Measurements from ENCODE around the gene GRIK1. TPM values are rescaled to one million over a fixed set of nuclear protein-coding genes. Genes with fewer than 3 reads are reported as not detected.
"Not testable (repeated sequence)": the region's sequence is repeated elsewhere in the genome, so short reads cannot be mapped to it uniquely, and the experiment has no call there.

Gene GRIK1
- total RNA-seq, 1 donor from 2014 or later, result 0.20 TPM

DNA sequence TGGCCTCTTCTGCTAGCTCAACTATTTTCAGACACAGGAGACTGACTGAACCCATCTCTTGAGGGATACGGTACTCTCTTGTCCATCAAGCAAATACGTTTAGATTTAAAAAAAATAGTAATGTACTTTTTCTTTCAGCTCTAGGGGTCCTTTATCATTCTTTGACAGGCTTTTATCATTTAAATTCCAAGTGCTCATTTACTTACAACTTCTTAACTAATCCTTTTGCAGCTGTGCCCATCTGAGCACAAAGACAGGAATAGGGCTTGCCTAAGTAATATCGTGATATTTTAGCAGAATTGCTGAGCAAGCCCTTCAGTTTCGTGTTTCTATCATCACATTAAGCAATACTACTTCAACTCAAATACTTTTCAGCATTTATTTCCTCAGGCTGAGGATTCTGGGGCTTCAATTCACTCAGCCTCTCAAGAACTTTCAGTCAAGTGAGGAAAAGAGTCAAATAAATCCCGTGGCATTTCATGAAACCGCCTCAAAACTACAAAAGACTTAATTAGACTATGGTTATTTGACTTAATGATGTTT is 323.5 kb downstream of the GRIK1 start:
- no peak for DNase-seq (ENCODE audit: low read depth in 2 of 2)

DNA sequence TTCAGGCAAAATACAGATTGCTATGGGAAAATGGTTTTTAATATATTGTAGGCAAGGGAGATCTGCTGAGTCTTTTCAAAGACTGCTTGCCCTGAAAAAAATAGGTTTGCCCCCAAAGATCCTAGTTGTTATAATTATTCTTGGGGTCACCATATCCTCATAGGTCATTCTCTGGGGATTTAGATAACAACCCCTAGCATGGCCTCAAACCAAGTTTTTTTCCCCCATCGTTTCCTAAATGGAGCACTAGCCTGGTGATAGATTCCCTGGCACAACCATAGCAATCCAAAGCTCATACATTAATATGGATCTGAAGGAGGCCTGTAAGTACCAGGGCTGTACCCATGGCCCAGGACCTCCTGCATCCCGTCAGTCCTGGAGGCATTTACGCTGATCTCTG is 325.9 kb downstream of the GRIK1 start:
- DNase-seq (ENCODE audit: low read depth in 2 of 2), result no peak

DNA sequence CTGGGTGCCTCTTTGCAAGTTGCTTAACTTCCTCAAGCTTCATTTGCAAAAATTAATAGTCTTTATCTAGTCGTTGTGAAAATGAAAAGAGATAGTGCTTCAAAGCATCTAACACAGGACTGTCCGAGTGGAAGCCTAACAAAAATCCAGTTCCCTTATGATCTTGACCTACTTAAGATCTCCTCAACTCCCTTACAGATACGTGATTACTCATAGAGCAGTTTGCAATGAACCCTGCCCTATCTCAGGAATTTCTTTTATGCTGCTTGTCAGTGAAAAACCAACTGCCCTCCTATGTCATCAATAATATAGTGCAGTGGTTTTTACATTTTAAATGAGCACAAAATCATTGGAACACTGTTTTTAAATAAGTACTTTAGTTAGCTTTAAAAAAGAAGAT is 326.8 kb downstream of the GRIK1 start:
- DNase-seq (ENCODE audit: low read depth in 2 of 2), result no peak

DNA sequence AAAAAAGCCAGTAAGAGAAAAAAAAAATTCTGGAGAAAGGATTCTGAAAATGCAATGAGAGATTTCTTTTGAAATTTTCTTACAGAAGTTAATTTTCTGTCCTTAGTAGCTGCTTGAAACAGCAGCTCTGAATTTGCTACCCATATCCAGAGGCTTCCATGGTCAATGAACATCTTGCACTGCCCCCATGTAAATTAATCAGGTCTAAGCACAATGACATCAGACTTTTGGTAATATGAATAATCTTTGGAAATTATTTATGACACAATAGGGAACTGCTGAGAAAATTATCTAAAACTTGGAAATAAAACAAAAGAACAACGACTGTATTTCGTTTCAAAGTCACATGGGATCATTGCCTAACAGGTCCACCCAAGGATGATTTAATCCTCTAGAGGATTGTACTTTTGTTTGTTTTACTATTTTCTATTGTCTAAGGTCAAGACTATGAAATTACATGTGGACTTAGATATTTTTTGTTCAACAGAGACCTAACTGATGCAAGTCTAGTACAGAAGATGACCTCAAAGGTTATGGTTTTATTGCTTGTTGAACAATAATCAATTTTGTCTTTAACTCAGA is 328.9 kb downstream of the GRIK1 start:
- no peak for DNase-seq (ENCODE audit: low read depth in 2 of 2)

DNA sequence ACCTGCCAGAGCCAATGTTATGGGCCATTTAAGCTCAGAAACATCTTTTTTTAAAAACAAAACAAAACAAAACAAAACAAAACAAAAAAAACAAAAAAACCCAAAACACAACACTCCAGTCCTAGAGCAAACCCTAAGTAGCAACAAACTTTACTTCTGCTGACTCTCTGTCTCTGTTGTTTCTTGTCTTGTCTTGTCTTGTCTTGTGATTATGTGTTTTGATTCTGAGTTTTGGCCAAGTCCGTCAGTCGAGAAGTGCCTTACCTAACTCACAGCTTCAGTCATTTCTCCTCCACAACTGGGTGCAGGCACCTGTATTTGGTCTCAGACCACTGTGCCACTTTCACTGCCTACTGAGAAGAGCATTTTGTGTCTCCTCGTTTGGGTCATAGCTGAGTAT is 333.2 kb downstream of the GRIK1 start:
- DNase-seq (ENCODE audit: low read depth in 2 of 2), result no peak

DNA sequence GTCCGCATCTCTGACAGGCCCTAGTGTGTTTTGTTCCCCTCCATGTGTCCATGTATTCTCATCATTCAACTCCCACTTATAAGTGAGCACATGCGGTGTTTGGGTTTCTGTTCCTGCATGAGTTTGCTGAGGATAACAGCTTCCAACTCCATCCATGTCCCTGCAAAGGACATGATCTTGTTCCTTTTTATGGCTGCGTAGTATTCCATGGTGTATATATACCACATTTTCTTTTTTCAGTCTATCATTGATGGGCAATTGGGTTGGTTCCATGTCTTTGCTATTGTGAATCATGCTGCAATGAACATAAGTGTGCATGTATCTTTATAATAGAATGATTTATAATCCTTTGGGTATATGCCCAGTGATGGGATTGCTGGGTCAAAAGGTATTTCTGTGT is 334.6 kb downstream of the GRIK1 start:
- not testable (repeated sequence) for DNase-seq (ENCODE audit: low read depth in 2 of 2)

DNA sequence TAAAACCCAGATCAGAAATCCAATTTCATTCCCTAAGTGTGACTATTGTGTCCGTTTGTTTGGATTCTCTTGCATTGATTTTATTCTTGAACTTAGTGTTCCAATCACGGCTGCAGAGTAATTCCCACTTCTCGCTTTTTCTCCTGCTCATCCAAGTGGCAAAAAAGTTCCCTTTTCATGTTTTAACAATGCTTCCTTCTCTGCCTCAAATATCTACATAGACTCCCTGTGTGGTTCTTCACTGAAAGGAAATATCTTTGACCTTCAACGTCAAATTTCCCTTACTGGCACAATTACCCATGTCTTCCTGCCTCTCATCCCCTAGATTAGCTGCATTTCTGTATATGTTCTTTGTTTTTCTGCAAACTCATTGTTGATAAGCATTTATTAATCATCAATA is 335.7 kb downstream of the GRIK1 start:
- no peak for DNase-seq (ENCODE audit: low read depth in 2 of 2)

DNA sequence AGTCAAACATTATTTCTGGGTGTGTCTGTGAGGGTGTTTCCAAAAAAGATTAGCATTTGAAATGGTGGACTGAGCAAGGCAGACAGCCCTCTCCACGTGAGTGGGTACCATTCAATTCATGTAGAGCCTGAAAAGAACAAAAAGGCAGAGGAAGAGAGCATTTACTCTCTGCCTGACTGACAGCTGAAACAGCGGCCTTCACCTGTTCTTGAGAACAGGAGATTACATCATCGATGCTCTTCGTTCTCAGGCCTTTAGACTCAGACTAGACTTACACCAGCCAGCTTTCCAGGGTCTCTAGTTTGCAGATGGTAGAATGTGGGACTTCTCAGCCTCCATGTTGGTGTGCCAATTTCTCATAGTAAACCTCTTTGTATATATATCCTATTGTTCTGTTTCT is 338.7 kb downstream of the GRIK1 start:
- DNase-seq (ENCODE audit: low read depth in 2 of 2), result no peak

DNA sequence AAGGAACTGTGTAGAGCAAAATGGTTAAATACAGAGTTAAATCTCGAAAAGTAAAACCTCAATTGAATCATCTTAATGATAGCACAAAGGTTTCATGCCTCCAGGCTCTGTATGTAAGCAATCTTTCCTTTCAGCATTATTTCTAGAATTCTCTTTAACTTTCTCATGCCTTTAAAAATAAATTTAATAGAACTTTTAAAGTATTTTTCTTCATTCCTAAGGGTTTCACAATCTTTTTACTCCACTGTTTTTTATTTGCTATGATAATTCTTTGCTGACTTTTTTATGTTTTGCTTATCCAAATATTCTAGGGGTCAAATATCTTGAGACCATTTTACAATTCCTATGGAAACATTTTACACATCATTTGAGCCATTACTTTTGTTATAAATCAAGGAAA is 353.1 kb downstream of the GRIK1 start:
- no peak for DNase-seq (ENCODE audit: low read depth in 2 of 2)

DNA sequence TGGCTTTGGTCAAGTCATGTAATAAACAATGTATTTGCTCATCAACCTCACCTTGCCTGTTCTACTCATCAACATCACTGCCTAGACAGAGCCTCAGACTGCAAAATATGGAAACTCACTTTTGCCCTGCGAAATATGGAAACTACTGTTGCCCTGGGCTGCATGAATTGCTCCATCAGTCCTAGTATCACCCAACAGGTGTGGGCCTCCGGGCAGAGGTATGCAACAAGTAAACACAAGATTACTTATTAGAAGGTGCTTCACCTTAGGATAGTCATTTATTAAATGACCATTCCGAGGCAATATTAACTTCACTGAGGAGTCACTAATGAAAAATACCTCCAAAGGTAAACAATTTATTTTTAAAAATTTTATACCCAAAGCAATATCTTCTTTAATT is 354.3 kb downstream of the GRIK1 start:
- DNase-seq (ENCODE audit: low read depth in 2 of 2), result no peak

DNA sequence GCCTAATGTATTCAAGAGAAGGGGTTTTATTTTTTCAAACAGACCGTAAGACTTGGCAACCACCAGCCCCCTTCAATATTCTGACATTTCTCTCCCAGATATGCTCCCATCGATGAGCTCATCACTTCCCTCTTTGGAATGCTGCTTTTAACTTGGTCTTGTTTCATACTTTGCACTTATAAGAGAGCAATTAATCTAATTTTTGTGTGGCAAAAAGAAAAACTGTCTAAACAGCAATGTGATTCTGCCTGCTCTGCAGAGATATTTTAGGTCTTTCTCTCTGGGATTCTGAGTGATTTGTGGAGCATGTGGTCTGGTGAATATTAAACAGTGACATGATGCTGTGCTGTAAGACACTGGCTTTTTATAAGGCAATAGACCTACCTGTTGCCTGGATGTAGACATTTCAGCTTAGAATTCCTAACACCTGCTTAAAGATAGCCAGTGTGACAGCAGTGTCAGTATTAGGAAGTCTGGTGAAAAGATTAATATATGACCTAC is 356.3 kb downstream of the GRIK1 start:
- no peak for DNase-seq (ENCODE audit: low read depth in 2 of 2)

DNA sequence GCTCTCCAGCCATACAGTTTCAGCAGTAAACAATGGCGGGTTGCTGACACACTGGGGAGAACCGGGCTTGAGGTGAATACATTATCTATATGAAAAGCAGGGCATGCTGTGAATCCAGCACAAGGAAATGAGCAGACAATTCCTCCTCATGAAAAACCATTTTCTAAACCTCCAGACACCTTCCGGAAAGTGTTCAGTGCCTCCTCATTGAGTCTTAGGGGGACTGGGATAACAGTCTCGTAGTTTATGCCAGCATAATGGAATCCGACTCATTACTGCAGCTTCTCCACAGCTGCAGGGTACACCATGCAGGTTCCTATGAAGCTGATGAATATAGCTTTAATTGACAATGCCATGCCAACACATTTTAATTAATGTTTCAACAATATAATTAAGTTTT is 356.9 kb downstream of the GRIK1 start:
- DNase-seq (ENCODE audit: low read depth in 2 of 2), result no peak

DNA sequence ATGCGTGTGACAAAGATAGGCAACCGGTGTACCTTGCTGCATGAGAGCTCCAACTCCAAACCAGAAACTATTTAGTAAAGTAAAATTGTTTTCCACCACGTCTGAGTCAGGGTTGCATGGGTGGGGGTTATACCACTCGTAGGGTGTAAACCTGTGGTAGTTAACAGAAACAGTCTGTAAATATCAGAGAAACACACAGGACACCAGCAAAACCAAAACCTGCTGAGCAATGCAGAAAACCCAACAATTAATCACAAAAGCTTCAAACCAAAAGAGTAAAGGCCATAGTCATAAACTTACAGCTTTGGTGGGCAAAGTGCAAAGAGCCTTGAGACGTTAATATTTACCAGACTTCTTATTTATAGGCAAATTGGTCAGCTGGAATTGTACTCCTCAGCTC is 358.4 kb downstream of the GRIK1 start:
- DNase-seq (ENCODE audit: low read depth in 2 of 2), result no peak

DNA sequence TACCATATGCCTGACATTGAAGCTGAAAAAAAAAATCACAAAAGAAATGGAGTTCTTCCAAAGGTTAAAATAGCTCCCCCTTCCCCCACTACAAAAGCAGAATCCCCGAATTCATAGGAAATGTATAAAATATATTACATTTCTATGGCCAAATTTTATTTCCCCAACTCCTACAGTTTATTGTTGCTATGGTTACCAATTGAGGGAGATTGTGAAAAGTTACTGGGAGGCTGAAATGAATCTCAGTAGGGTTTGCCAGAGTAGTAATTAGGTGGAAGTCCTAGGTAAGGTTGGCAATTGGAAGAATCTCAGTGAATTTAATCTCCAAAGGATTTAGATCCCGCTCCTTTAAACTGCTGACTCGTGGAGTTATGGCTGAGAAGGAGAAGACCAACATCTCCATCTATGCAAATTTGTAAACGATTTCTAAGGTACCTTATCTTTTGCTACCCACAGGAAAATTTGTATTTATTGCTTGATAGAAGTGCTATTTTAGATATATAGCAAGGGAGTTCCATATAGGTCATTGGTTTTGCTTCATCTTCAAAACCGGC is 359.0 kb downstream of the GRIK1 start:
- DNase-seq (ENCODE audit: low read depth in 2 of 2), result no peak

DNA sequence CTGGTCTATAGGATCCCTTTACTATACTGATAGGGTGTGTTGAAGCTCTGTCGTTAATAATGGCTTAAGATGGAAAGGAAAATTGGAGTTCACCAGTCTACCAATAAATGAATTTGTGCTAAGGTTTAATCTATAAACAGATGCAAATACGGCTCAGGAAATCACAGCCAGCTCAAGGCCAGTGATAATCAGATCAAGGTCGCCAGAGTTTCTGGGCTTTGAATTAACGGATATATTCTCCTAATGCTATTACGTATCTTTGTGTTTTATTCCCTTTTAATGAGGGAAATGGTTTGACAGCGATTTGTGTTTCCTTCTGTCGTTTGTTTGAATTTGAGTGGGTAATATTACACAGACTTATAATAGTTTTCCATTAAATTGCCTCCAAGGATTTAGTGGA is 361.5 kb downstream of the GRIK1 start:
- no peak for DNase-seq (ENCODE audit: low read depth in 2 of 2)

DNA sequence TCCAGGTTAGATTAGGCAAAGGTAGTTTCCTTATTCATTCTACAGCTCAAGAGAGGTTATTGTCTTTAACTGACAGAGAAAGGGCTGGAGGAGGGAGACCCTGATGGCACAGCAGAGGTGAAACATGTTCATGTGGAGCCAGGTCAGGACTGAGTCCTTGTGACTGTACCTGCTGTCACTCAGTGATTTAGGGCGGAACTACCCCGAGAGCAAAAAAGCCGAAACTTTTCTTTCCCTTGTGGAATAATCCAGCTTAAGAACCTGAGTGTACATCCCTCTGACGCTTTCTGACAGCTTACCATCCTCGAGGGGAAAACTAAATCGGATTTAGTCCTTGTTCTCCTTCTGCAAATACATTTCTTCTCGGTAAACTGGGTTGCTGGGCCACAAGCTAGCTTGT is 367.8 kb downstream of the GRIK1 start:
- DNase-seq (ENCODE audit: low read depth in 2 of 2), result no peak

DNA sequence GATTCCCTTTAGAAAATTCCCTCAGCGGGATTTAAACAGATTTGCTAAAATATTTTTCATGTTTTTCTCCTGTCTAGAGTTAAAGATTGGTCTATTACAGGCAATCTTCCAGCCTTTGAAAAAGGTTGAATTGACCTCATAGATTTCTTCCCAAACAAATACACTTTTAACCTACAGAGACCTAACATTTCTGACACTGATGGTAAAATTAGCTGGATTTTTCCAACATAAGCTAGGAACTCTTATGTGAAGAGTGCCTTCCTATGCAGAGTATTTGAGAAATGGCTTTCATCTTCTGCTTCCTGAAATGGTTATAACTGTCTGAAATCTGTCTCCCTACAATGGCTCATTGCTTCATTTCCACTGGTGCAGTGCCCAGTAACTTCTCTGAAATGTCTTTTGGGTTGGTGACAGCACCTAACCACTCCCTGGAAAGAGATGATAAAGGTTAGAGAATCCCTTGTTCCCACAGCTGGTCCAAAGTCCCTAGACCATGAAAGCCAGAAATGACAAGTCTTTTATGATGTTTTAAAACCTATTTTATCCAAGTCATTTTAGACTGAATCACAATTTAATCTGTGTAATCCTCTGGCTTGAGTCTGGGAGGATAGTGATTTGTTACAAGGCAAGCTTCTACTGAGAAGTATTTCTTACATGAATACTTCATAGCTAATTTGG is 371.6 kb downstream of the GRIK1 start:
- no peak for DNase-seq (ENCODE audit: low read depth in 2 of 2)

DNA sequence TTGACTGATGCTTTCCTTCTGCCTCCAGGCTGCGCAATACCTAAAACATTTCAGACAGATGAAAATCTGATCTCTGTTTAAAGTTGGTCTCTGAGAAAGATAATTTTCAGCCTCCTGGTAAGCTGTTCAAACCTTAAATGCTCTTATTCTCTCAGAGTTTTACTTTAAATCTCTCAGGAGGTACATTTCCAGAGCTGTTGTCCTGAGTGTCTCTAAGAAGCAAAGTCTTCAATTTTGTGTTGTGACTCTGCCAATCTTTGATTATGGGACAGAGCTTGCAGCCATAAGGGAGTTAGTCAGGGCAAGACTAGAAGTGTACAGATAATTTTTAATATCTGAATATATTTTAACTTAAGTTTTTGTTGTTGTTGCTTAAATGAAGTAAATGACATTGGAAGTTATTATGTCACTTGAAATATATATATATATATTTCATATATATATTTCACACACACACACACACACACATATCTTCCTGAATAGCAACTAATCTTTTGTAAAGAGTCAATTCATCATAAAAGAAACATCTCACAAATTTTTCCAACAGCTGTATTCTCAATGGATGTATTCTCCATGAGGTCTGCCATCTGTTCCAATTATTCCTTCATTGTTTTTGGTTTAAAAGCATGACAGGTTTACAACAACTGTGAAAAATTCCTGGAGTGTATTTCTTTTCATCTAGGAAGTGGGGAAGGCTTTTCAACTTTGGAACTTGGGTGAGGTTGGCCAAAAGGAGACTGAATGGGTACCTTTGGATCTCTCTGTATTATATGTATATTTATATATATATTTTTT is 381.7 kb downstream of the GRIK1 start:
- no peak for DNase-seq (ENCODE audit: low read depth in 2 of 2)

DNA sequence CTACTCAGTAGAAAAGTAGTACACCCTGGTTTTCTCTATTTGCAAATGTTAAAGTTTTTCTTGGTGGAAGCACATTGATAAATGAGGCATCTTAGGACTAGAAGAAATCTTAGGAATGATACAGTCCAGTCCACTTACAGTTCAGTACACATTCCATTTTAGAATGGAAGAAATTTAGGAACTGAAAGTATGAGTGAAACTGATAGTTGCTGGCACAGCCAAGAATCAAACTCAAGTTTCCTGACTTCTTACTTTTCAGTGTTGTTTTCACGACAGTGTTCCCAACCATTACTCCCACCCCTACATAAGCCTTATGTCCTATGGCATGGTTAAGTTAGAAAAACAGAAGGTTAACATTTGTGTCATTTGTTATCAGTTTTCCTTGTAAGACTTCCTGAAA is 382.6 kb downstream of the GRIK1 start:
- DNase-seq (ENCODE audit: low read depth in 2 of 2), result no peak

DNA sequence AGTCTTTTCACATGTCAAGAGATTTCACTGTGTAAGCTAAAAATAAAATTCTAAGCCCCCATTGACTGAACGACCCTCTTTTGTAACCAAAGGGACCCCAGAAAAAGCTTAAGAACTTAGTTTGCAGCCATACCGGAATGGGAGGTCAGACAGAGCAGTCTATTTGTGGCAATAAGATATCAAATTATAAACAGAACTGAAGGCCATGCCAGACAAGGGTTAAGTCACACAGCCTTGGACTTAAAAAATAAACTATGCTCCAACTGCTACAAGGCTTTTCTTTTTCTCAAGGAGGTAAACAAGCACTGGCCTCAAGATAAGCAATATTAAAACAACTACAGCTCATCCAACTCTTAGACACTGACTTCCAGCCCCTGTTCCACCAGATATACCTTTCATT is 384.2 kb downstream of the GRIK1 start:
- no peak for DNase-seq (ENCODE audit: low read depth in 2 of 2)

DNA sequence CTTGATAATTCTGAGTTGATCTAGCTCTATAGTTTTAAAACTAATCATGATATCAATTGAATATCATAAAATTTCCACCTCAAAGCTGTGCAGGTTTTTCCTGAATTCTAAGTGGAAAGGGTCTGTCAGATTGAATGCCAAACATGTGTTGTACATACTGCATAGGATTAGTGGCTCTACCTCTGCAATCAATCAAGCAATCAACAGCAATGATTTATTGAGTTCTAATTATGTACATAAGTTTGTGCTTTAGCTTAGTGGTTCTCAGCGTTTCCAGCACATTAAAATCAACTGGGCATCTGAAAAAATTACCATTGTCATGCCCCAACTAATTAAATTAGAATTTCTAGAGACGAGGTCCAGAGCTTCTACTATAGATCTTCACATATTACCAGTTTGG is 389.6 kb downstream of the GRIK1 start:
- DNase-seq (ENCODE audit: low read depth in 2 of 2), result no peak

DNA sequence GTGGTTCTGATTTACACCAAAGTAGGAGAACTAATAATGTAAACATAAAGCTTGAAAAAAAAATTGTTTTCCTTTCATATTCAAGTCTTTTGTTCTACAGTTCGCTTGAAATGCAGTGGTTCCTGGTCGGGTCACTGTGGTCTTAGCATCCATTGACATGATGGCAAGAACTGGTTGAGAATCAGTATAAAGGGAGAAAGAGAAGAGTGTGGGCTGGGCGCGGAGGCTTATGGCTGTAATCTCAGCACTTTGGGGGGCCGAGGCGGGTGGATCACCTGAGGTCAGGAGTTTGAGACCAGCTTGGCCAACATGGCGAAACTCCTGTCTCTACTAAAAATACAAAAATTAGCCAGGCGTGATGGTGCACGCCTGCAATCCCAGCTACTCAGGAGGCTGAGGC is 390.2 kb downstream of the GRIK1 start:
- no peak for DNase-seq (ENCODE audit: low read depth in 2 of 2)
